NCI-H2171 (cell line): ENCODE measurements around the gene SLC25A24.
"Not testable (repeated sequence)": the region's sequence is repeated elsewhere in the genome, so short reads cannot be mapped to it uniquely, and the experiment has no call there.

Source experiments
- DNase-seq: peaks from one replicate; lab custom pipeline; 2025; lab: John Stamatoyannopoulos, UW

The SLC25A24 gene

GRCh38 chr1:108194051-108194450 lies 6.1 kb downstream of the SLC25A24 start:
- DNase-seq: no peak

- no peak for DNase-seq
Observed at GRCh38 chr1:108193333-108193732, 6.8 kb downstream of the SLC25A24 start.

- no peak for DNase-seq
Observed at GRCh38 chr1:108192581-108192980, 7.6 kb downstream of the SLC25A24 start.

GRCh38 chr1:108190686-108191416 lies 9.3 kb downstream of the SLC25A24 start:
- DNase-seq: peak; percentile 41

- no peak for DNase-seq
Observed at GRCh38 chr1:108190001-108190634, 10.0 kb downstream of the SLC25A24 start.

DNA sequence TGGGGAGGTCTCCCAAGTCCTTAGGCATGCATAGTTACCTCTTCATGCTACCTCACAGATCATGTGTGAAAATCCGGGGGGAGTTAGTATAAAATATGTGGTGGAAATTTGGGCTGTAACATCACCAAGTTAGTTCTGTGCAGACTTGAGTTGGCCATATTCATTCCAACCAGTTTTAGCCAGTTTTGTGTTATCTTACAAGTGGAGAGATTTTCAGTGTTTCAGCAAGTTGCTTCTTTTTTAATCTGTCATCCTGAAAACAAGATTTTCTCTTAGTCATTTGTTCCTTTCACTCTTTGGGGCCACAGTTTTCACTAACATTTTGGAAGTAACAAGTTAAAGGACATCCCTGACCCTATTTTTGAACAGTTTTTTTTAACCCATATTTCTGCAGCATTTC lies 11.3 kb downstream of the SLC25A24 start:
- DNase-seq: no peak

DNA sequence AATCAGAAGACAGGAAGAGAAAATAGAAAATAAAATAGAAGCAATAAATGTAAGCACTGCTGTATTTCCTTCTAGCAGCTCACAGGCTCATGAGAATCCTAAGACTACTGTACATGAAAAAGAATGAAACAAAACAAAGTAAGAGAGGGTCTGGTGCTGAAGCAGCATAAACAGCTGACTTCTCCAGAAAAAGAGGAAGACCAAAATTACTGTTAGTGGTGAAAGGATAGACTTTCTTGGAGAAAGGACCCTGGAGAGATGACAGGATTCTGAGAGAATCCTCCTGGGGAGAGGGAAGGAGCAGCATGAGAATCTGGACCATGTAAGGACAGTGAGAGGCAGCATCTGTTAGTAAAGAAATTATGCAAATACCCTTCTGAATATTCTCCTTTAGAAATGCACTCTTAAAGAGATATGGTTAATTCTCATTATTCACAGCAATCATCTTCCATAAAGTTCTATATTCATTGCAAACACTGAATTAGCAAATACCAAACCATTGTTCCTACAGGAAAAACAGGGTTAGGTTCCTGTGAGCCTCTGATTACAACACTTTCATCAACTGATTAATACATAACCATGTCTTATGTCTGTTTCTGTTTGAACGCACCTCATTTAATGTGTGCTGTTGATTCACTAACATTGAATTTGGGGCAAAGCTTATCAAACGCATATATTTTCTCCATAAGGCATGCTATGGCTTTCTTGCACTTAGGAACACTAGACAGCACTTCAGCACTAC lies 17.0 kb downstream of the SLC25A24 start:
- no peak for DNase-seq

GRCh38 chr1:108179018-108179417 lies 21.1 kb downstream of the SLC25A24 start:
- DNase-seq: no peak

- not testable (repeated sequence) for DNase-seq
Observed at GRCh38 chr1:108162409-108162808, 37.7 kb downstream of the SLC25A24 start.

DNA sequence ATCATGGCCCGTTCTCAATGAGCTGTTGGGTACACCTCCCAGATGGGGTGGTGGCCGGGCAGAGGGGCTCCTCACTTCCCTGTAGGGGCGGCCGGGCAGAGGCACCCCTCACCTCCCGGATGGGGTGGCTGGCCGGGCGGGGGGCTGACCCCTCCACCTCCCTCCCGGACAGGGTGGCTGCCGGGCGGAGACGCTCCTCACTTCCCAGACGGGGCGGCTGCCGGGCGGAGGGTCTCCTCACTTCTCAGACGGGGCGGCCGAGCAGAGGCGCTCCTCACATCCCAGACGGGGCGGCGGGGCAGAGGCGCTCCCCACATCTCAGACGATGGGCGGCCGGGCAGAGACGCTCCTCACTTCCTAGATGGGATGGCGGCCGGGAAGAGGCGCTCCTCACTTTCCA lies 40.2 kb downstream of the SLC25A24 start:
- DNase-seq: not testable (repeated sequence)

DNA sequence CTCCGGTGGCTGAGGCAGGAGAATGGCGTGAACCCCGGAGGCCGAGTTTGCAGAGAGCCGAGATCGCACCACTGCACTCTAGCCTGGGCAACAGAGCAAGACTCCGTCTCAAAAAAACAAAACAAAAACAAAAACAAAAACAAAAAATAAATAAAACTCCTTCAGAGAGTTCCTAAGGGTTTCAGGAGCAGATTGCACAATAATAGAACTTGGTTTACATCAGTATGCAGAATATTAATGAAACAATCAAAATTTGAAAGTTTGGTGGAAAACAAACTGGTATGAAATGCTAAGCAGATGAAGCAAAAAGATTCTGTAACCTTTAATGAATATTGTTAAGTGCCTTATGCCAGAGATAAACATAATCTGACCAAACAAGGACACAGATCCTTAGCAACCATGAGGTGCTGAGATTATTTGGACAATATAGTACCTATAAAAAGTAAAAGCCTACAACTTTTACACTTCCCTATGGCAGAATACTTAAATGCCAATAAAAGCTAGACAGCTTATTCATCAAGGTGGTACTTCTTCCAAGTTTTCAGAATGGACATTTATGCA lies 41.2 kb downstream of the SLC25A24 start:
- DNase-seq: no peak

GRCh38 chr1:108154314-108154713 lies 45.8 kb downstream of the SLC25A24 start:
- DNase-seq: no peak

- DNase-seq: no peak
Observed at GRCh38 chr1:108152782-108153222, 47.3 kb downstream of the SLC25A24 start.

DNA sequence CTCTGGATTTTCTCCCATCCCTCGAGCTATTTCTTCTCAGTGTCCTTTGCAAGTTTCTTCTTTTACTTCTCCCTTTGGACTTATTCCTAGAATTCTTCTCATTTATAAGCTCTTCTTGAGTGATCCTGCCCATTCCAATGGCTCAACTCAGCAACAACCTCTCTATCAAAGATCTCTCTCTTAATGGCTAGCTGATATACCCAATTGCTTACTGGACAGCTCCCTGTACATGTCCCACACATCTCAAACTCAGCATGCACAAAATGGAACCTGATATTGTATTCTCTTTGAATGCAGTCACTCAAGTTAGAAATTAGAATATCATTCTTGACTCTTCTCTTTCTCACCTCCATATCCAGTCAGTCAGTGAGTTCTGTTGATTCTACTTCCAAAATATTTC lies 48.6 kb downstream of the SLC25A24 start:
- DNase-seq: no peak

GRCh38 chr1:108149796-108150467 lies 50.2 kb downstream of the SLC25A24 start:
- DNase-seq: no peak

DNA sequence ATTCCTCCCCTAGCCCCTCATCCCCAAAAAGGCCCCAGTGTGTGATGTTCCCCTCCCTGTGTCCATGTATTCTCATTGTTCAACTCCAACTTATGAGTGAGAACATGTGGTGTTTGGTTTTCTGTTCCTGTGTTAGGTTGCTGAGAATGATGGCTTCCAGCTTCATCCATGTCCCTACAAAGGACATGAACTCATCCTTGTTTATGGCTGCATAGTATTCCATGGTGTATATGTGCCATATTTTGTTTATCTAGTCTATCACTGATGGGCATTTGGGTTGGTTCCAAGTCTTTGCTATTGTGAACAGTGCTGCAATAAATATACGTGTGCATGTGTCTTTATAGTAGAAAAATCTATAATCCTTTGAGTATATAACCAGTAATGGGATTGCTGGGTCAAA lies 55.6 kb downstream of the SLC25A24 start:
- not testable (repeated sequence) for DNase-seq

GRCh38 chr1:108142773-108143394 lies 57.3 kb downstream of the SLC25A24 start:
- DNase-seq: no peak

DNA sequence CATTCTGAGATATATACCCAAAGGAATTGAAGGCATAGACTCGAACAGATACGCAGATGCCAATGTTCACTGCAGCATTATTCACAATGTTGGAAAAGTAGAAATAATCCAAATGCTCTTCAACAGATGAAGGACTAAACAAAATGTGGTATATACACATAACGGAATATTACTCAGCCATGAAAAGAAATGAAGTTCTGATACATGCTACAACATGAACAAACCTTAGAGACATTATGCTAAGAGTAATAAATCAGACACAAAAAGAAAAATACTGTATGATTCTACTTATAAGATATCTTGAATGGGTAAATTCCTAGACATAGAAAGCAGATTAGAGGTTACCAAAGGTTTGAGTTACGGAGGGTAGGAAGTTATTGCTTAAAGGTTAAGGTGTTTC lies 57.9 kb downstream of the SLC25A24 start:
- DNase-seq: no peak

- no peak for DNase-seq
Observed at GRCh38 chr1:108141621-108142020, 58.5 kb downstream of the SLC25A24 start.

DNA sequence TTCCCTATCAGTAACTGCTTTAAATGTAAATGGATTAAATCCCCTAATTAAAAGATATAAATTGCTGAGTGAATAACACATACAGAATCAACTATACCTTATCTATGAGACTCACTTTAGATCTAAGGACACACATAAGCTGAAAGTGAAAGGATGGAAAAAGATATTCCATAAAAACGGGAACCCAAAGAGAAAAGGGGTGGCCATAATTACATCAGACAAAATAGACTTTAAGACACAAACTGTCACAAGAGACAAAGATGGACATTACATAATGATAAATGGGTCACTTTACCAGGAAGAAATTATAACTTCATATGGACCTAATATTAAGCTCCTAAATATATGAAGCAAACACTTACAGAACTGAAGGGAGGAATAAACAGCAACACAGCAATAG lies 59.2 kb downstream of the SLC25A24 start:
- no peak for DNase-seq

DNA sequence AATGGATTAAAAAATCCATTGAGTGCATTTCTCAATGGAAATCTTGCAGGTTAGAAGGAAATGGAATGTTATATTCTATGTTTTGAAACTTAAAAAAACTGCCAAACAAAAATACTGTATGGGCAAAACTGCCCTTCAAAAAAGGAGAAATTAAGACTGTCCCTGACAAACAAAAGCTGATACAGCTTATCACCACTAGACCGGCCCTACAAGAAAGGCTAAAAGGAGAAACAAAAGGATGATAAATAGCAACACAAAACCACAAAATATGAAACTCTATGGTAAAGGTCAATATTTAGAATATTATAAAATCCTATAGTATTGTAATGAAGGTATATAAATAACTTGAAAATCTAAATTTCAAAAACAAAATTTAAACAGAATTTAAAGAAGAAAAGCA lies 60.0 kb downstream of the SLC25A24 start:
- no peak for DNase-seq

DNA sequence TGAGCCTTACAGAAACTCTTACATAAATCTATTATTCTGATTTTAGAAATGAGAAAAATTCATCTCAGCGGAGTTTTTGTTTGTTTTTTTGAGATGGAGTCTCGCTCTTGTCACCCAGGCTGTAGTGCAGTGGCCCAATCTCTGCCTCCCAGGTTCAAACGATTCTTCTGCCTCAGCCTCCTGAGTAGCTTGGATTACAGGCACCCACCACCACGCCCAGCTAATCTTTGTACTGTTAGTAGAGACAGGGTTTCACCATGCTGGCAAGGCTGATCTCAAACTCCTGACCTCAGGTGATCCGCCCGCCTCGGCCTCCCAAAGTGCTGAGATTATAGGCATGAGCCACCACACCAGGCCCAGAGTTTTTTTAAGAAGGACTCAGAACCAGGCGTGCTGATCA lies 60.6 kb downstream of the SLC25A24 start:
- not testable (repeated sequence) for DNase-seq
